Fibroblast of skin of right quadriceps (primary cell): Measurements from ENCODE around the gene UBE3D.
"Not testable (repeated sequence)": the region's sequence is repeated elsewhere in the genome, so short reads cannot be mapped to it uniquely, and the experiment has no call there.

Experiments used
- DNase-seq: peaks from one replicate; pipeline ENCODE4 v3.0.0-alpha.2; 2013

The UBE3D gene

DNA sequence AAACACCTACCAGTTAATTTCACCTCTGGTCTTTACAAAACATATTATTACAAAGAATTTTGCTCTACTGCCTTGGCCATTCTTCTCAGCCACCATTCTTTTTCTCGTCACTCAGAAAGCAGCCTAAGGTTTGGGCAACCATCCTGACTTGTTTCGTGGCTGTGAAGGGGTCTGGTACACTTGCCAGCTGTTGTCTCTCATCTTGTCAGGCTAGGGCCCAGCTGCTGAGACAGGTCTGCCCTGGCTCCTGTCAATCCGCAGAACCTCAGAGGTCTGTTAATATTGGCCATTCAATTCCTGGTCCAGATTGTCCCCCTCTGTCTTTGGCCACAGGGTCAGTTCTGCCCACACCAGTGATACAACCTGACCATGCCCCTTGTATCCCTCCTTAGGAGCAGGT, 197.7 kb downstream of the UBE3D start:
- no peak for DNase-seq

DNA sequence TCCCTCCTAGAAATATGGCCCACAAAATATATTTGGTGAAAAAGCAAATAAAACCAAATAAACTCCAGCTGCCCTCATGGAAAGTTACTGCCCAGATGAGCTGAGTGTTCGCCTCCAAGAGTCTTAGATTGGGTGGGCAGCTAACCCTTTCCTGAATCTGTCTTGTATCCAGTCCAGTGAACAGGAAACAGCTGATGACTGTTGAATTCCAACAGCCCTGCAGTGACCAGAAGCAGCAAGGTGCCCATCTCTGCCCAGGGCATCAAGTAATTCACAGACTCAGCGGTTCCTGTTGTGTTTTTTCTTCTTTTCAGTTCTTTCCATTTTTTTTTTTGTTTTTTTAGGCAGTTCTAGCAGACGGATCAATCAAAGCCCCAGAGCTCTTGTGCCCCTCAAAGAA, 199.2 kb downstream of the UBE3D start:
- DNase-seq: no peak

DNA sequence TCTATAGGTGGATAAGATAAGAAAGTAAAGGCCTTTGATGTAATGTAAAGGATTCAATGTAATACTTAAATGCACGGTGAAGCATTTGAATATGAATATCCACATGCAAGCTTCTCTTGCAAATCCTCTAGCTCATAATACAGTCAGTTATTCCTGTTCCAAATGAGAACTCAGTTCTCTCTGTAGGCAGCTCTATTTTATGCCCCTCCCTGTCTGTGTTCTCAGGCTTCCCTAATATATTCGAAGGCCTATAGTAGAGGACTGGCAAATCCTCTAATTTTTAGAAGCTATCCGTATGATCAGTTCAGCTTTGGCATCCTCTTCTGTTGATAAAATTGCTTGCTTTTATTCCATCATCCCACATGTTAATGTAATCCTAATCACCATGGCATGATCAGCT, 200.2 kb downstream of the UBE3D start:
- DNase-seq: no peak

DNA sequence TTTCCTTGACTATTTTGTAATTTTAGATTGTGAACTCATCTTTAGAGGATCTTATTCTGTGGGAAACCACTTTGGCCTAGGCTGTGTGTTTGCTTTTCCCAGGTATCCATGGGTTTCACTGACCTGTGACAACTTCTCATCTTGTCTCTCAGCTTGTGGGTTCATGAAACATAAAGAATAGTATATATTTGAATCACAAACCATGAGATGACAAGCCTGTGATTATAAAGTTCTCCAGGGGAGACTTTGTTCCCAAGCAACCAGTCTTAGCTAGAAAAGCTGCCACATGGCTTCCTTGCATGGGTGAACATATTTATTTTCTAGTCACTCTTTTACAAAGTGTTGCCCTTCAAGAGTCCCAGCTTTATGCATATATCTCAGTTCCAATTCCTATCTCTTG, 201.9 kb downstream of the UBE3D start:
- no peak for DNase-seq

DNA sequence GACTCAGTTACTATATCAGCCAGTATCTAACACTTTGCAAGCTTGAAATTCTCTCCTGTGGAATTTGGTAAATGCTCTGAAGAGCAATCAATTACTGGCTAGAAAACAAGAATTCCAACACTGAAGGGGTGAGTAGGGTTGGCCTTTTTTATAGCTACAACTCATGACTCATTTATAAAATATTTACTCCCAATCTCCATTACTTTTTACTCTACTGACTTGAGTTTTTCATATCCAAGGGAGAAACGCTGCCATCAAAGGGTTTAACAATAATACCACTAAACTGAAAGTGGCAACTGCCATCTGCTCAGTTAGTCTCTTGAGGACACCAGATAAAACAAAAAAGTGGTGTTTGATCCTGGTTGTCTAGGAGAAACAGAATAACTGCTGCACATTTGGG, 203.1 kb downstream of the UBE3D start:
- peak; percentile 90 for DNase-seq

DNA sequence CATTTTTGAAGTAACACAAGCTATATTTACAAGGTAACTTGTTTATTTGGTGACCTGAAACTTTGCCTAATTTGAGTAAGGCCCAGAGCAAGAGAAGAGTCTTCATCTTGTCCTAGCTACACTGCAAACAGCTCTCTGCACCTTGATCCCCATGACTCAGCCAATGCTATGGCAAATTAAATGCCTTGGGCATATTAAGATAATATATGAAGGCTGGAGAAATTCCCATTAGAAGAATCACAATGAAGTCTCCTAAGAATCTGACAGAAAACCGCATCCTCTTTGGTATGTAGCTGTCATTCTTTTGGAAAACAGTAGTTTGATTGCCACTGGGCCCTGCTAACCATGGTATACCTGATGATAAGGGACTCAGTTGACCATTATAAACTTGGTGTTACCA, 204.5 kb downstream of the UBE3D start:
- peak; percentile 34 for DNase-seq

DNA sequence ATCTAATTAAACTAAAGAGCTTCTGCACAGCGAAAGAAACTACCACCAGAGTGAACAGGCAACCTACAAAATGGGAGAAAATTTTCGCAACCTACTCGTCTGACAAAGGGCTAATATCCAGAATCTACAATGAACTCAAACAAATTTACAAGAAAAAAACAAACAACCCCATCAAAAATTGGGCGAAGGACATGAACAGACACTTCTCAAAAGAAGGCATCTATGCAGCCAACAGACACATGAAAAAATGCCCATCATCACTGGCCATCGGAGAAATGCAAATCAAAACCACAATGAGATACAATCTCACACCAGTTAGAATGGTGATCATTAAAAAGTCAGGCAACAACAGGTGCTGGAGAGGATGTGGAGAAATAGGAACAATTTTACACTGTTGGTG, 209.6 kb downstream of the UBE3D start:
- DNase-seq: not testable (repeated sequence)

DNA sequence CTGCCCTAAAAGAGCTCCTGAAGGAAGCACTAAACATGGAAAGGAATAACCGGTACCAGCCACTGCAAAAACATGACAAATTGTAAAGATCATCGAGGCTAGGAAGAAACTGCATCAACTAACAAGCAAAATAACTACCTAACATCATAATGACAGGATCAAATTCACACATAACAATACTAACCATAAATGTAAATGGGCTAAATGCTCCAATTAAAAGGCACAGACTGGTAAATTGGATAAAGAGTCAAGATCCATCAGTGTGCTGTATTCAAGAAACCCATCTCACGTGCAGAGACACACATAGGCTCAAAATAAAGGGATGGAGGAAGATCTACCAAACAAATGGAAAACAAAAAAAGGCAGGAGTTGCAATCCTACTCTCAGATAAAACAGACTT, 212.7 kb downstream of the UBE3D start:
- DNase-seq: not testable (repeated sequence)

DNA sequence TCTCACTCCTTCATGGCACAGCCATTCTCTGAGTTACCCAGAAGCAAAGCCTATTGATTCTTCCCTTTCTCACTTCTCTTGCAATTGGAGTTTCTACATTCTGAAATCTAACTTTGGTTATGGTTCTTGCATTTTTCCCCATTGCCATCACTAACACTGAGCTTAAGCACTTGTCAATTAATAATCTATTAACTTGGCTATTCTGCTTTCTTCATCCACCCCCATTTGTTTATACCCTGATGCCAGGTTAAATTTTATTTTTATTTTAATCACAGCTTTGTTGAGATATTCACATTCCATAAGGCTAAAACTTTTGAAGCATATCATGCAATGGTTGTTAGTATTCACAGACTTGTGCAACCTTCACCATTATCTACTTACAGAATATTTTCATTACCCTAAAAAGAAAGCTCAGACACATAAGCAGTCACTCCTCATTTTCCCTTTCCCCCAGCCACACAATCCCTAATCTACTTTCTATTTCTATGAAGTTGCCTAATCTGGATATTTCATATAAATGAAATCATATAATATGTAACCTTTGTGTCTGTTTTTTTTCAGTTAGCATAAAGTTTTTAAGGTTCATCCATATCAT, 222.3 kb downstream of the UBE3D start:
- no peak for DNase-seq

DNA sequence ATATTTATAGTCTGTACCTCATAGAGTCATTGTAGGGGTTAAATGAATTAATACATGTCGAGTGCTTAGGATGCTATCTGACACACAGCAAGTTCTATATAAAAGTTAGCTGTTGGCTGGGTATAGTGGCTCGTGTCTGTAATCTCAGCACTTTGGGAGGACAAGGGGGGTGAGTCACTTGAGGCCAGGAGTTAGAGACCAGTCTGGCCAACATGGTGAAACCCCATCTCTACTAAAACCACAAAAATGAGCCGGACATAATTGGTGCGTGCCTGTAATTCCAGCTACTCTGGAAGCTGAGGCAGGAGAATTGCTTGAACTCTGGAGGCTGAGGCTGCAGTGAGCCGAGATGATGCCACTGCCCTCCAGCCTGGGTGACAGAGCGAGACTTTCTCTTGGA, 222.9 kb downstream of the UBE3D start:
- peak; percentile 56 for DNase-seq
